ENCODE data around the gene UBTD2.
"Not testable (repeated sequence)": the region's sequence is repeated elsewhere in the genome, so short reads cannot be mapped to it uniquely, and the experiment has no call there.

The UBTD2 gene

DNA sequence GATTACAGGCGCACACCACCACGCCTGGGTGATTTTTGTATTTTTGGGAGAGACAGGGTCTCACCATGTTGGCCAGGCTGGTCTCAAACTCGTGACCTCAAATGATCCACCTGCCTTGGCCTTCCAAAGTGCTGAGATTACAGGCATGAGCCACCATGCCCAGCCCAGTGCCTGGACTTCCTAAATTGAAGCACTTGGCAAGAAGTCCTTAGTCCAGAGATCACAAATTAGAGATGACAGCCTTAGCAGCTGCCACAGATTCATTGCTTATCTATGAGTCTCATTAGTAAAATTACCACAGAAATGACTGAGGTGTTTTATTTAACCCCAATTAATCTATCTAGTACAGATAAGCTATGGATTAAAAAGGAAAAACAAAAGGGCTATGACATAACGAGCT lies 70.4 kb downstream of the UBTD2 start:
- H3K4me3 ChIP-seq (ENCODE audit: low read depth, low read length): no peak overlapping the region
- CTCF ChIA-PET: interaction anchor here (1.7 to 4.6 kb wide), 2 partner anchors 10 to 24 kb away, joined by 5 to 24 read pairs; partner anchors contain the start of gene STK10
- no peak for DNase-seq (ENCODE audit: low read depth, low spot score)
- POLR2A ChIA-PET: no interaction called here
- TF ChIP-seq, protein P1, sequence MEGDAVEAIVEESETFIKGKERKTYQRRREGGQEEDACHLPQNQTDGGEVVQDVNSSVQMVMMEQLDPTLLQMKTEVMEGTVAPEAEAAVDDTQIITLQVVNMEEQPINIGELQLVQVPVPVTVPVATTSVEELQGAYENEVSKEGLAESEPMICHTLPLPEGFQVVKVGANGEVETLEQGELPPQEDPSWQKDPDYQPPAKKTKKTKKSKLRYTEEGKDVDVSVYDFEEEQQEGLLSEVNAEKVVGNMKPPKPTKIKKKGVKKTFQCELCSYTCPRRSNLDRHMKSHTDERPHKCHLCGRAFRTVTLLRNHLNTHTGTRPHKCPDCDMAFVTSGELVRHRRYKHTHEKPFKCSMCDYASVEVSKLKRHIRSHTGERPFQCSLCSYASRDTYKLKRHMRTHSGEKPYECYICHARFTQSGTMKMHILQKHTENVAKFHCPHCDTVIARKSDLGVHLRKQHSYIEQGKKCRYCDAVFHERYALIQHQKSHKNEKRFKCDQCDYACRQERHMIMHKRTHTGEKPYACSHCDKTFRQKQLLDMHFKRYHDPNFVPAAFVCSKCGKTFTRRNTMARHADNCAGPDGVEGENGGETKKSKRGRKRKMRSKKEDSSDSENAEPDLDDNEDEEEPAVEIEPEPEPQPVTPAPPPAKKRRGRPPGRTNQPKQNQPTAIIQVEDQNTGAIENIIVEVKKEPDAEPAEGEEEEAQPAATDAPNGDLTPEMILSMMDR (IDR thresholded peaks at IDR 0.05; ENCODE audit: insufficient read depth, low read length, missing control alignments): no peak

DNA sequence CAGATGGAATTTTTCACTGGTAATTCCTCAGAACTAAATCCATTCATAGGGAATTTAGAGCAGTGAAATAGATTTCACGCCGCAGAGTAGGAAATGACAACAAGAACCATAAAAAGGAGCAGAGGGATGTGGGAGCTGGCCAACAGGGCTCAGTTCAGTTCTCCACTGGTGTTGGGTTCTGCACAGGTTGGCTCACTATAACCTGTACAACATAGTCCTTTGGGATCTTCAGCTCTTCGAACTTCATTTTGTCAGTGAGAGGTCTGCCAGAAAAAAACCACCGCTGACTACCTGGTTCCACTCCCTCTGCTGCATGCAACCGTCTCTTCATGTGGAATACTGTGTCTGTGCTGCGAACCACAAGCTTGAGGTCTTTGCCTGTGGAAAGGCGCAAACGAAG lies 71.9 kb downstream of the UBTD2 start:
- ChIA-PET POLR2A (no interaction called here), CTCF (interaction anchor here (4.6 kb wide), 1 partner anchor 23 kb away, joined by 24 read pairs; the partner anchor contains the start of gene STK10)
- DNase-seq (ENCODE audit: low read depth, low spot score): no peak
- no peak overlapping the region for H3K4me3 ChIP-seq (ENCODE audit: low read depth, low read length)
- TF ChIP-seq, protein P1 (IDR thresholded peaks at IDR 0.05; ENCODE audit: insufficient read depth, low read length, missing control alignments): no peak

DNA sequence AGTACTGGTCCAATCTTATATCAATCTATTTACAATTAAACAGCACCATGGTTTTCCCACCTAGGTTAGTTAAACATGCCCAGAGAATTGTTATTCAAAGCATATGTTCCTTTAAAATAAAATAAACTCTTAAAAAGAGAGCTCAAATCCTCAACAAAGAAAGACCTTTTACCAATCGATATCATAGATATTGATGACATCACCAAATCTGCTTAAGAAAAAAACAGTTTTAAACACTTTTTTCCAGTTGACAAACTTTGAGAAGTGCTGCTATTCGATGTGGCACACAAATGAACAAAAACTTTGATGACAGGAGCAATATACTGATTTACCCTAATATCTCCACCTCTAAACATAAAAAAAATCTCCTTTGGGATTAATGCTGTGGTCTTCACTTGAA lies 73.8 kb downstream of the UBTD2 start:
- CTCF ChIA-PET: interaction anchor here (4.6 kb wide), 1 partner anchor 21 kb away, joined by 24 read pairs; the partner anchor contains the start of gene STK10

DNA sequence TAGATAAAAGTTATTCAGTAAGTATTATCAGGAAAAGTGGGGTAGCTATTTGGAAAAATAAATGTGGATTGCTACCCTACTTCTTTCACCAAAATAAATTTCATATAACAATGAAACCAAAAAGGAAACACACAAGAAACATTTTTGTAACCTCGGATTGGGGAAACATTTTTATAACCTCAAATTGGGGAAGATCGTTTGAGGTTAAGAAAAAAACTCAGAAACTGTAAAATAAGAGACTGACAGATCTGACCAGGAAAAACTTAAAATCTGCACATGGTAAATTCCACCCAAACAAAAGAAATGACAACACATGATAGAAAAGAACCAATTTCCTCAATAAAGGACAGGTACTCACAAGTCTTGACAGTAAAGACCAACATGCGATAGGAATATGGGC lies 76.1 kb downstream of the UBTD2 start:
- ChIA-PET CTCF (interaction anchor here (1.7 kb wide), 1 partner anchor 19 kb away, joined by 5 read pairs; the partner anchor contains the start of gene STK10), POLR2A (no interaction called here)
- no peak for DNase-seq (ENCODE audit: low read depth, low spot score)
- TF ChIP-seq, protein P1 (IDR thresholded peaks at IDR 0.05; ENCODE audit: insufficient read depth, low read length, missing control alignments): no peak
- no peak overlapping the region for H3K4me3 ChIP-seq (ENCODE audit: low read depth, low read length)

More for the DNA sequence above, 73.8 kb downstream of the UBTD2 start:
- no peak overlapping the region for H3K4me3 ChIP-seq (ENCODE audit: low read depth, low read length)
- POLR2A ChIA-PET: no interaction called here
- TF ChIP-seq, protein P1 (IDR thresholded peaks at IDR 0.05; ENCODE audit: insufficient read depth, low read length, missing control alignments): no peak
- no peak for DNase-seq (ENCODE audit: low read depth, low spot score)

DNA sequence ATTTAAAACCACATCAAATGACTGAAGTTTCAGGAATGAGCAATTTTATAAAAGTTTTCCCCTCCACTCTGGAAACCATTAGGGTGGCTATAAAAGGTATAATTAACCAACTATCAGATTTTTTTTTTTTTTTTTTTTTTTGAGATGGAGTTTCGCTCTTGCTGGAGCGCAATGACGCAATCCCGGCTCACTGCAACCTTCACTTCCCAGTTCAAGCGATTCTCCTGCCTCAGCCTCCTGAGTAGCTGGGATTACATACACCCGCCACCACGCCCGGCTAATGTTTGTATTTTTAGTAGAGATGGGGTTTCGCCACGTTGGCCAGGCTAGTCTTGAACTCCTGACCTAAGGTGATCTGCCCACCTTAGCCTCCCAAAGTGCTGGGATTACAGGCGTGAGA lies 77.6 kb downstream of the UBTD2 start:
- CTCF ChIA-PET: interaction anchor here (1.7 kb wide), 1 partner anchor 17 kb away, joined by 5 read pairs; the partner anchor contains the start of gene STK10
- POLR2A ChIA-PET; DNase-seq (ENCODE audit: low read depth, low spot score); H3K4me3 ChIP-seq (ENCODE audit: low read depth, low read length): not testable (repeated sequence)

DNA sequence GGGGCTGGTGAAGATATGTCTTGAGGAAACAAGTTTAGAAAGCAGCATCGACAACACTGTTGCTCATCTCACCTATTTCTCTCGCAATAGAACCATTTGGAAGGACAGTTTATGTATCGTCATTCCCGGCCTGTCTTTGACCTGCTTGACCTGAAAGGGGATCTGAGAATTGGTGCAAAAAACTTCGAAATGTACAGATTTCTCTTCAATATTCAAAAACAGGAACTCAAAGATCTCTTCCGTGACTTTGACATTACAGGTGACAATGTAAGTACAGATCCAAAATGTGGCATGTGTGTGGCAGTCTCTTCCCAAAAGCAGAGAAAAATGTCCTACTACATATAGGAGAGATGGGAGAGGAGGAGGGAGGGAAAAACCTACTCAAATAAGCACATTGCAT lies 83.1 kb downstream of the UBTD2 start:
- TF ChIP-seq, protein P1 (IDR thresholded peaks at IDR 0.05; ENCODE audit: insufficient read depth, low read length, missing control alignments): no peak
- CTCF ChIA-PET: interaction anchor here (4.1 kb wide), 1 partner anchor 12 kb away, joined by 45 read pairs; the partner anchor contains the start of gene STK10
- no peak overlapping the region for H3K4me3 ChIP-seq (ENCODE audit: low read depth, low read length)
- POLR2A ChIA-PET: no interaction called here
- no peak for DNase-seq (ENCODE audit: low read depth, low spot score)

DNA sequence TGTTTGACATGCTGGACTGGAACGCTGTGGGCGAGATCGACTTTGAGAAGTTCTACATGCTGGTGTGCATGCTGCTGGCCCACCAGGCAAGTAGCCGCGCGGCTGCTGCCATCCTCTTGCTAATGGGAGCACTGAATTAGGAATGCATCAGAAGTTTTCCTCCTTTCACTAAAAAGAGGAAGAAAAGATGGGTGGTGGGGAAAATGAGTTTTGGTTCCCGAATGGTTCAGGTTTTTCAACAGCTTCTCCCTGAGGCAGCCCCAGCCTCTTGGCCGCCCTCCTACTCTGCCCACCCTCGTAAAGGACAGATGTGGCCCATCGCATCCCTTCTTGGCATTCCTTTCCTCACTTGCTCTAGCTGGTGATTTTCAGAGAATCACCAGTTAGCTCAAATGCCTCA lies 84.1 kb downstream of the UBTD2 start:
- TF ChIP-seq, protein P1 (IDR thresholded peaks at IDR 0.05; ENCODE audit: insufficient read depth, low read length, missing control alignments): no peak
- DNase-seq (ENCODE audit: low read depth, low spot score): no peak
- ChIA-PET POLR2A (no interaction called here), CTCF (interaction anchor here (4.1 kb wide), 1 partner anchor 11 kb away, joined by 45 read pairs; the partner anchor contains the start of gene STK10)
- H3K4me3 ChIP-seq (ENCODE audit: low read depth, low read length): no peak overlapping the region

DNA sequence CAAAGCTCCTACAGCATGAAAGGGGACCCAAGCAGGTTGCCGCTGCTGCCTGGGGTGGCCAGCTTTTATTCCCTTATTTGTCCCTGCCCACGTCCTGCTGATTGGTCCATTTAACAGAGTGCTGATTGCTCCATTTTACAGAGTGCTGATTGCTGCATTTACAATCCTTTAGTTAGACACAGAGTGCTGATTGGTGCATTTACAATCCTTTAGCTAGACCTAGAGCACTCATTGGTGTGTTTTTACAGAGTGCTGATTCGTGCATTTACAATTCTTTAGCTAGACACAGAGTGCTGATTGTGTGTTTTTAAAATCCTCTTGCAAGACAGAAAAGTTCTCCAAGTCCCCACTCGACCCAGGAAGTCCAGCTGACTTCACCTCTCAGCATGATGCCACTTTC lies 85.8 kb downstream of the UBTD2 start:
- POLR2A ChIA-PET; H3K4me3 ChIP-seq (ENCODE audit: low read depth, low read length); DNase-seq (ENCODE audit: low read depth, low spot score): not testable (repeated sequence)
- CTCF ChIA-PET: interaction anchor here (0.9 to 4.1 kb wide), 4 partner anchors 9 to 286 kb away, joined by 3 to 45 read pairs (median 3); partner anchors contain the start of gene STK10

All from AG04449 (cell line).